ENCODE results near the gene LRRK1.

Gene LRRK1

DNA sequence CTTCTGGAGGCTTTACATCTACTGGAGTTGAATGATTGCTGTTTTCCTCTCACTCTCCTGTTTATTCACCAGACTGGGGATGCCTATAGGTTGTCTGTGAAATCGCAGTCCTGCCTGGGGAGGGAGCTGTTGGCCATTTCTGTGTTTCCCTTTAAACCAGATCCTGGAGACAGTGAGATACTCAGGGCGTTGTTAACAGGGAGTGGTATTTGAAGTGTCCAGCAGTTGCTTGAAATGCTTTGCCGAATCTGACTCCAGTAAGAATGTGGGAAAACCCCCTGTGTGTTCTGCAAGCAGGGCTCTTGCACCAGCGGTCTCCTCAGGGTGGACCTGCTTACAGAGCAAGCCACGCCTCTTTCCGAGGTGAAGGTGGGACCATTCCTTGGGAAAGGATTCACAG, 4.3 kb upstream of the LRRK1 start:
- DNase-seq (ENCODE audit: low read depth) = no peak

DNA sequence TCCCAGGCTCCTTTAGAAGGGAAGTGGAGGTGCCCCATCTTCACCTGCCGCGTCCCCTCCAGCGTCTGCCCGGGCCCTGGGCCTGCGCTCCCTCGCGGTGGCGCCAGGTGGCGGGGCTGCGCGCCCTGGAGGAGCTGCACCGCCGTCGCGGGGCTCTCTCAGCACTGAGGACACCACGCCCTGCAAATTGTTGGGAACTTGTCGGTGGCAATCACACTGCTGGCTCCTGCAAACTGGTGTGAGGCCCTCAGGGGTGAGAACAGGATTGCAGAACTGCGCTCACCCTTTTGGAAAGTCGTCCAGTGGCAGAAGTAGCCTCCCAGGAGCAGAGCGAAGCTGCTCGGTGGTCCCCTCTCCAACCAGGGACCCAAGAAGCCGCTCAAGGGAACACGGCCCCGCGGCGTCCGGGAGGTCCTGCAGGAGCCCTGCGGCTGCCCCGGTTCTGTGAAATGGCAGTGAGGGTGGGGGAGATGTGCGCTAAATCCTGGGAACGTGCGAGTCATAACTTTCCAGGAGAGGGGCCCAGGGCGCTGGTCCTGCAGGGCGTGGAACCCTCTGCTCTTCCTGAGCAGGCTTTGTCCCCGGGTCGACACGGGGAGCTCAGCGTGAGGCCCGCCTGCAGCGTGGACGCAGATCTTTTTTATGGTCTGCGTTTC, 995 bp upstream of the LRRK1 start:
- no peak for DNase-seq (ENCODE audit: low read depth)

DNA sequence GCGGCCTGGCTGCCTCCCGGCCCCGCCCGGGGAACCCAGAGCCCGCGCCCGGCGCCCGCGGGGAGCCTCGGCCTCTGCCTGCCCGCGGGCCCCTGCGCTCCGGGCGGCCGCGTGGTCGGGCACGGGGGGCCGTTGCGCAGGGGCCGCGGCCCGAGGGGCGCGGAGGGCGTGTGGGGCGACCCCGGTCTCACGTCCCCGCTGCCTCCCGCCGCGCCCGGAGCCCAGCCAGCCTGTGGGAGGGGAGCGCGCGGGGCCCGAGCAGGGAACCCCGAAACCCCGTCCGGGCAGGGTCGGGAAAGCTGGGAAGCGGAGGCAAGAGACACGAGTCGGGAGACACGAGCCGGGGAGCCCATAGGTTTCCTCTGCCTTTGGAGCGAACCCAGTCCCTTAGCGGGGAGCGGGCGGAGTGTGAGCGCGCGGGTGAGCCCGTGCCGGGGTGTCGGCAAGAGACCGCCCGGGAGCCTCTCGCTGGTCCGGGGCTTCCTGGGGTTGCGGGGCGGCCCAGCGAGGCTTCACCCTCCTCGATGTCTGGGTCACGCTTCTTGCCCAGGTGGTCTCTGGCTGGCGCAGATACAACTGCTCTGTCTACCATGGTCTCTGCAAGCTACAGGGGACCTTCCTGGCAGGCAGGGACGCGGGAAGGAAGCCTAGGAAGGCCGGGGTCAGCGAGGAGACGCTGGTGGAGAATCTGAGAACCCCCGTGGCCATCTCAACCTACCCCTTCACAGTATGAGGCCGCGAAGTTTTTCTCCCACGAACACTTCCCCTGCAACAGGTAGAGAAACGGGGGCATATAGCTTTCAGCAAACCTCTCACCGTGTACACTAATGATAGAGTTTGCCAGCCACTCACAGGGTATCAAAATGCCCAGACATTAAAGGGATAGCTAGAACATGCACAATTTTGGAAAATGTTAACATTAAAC, 586 bp downstream of the LRRK1 start:
- no peak for DNase-seq (ENCODE audit: low read depth)

DNA sequence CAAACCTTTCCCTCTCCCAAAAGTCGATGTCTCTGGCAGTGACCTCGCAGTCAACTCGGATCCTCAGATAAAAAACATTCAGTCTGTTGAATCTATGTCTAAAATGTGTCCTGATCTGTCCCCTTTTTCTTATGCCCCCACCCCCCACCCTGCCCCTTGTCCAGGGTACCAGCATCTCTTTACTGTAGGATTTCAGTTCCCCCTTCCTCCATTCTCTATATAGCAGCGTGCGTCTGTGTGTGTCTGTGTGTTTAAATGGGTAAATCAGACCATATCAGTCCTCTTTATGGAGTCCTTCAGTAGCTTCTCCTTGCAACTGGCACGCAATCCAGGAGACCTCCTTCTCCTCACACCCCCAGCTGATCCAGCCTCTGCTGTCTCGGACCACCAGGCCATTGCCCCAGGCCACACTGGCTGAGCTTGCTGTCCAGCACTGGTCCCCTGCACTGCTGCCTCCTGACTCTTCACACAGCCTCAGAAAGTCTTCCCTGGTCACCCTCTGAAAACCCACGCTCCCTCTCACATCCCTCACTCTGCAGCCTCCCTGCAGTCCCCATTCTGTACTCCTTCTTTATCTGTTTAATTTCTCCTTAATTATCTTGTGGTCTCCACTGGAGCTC, 1.5 kb downstream of the LRRK1 start:
- no peak for DNase-seq (ENCODE audit: low read depth)

DNA sequence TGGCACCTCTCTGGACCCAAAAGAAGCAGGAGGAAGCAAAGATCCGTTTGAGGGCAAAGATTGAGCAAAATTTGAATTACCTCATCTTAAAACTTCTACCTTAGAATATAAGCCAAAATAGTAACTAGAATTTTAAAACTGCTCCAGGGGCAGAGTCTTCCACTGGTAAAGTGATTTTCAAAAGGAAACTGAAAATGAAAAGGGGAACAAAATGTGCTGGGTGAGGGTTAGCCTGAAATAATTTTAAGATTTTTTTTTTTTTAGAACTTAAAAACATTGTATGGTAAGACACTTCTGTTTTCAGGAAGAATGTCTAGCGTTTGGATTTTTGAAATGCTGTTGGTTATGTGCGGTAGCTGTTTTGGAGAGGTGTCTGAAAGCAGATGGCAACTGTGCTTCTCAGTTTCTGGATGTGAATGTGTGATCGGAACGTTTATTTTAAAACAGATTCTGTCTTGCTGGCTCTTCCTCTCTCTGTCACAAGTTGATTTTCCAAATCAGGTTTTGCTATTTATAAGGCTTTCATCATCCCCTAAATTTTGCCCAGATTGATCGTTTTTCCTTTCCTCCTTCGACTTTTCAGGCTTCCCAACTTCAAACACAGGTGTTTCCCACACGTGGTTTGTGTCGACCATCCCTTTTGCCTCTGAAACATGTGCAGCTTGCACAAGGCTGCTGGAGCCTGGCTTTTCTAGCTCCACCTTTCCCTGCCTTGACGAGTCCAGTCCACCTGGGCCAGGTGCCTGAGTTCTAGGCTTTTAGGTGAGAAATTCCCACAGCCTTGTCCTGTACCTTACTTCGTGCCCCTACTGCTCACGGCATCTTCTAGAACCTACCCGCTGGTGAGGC, 3.3 kb downstream of the LRRK1 start:
- DNase-seq (ENCODE audit: low read depth) = no peak

DNA sequence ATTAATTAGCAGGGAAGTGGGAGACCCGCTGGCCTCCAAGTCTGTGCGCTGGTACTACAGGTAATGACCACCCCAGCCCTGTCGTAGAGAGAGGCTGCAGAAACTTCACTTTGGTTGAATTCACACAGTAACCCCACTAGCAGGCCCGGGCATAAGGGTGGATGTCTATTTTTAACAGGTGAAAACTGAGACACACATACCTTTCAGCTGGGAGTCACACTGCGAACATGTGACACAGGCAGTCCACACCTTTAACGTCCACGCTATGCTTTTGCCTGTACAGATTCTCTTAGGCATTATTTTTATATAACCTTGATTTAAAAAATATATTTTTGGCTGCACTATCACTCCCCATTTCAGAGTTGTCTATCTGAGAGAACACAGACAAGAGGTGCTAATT, 3.9 kb downstream of the LRRK1 start:
- no peak for DNase-seq (ENCODE audit: low read depth)

DNA sequence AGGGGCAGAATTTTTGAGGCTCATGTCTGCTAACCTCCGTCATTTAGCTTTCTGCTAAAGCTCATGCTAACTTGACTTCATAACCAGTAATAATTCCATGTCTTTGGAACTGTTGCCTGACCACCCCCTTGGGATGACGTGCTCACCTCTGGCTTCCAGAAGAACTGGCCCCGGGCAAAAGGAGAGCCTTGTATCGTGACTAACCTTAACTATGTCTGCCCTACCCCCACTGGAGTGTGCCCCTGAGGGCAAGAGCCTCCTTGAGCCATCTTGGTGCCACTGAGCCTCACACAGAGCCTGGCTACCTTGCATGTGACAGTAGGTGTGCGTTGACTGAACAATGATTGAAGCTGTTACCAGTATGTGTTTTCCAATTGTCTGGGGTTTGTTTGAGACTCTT, 4.7 kb downstream of the LRRK1 start:
- DNase-seq (ENCODE audit: low read depth) = no peak

DNA sequence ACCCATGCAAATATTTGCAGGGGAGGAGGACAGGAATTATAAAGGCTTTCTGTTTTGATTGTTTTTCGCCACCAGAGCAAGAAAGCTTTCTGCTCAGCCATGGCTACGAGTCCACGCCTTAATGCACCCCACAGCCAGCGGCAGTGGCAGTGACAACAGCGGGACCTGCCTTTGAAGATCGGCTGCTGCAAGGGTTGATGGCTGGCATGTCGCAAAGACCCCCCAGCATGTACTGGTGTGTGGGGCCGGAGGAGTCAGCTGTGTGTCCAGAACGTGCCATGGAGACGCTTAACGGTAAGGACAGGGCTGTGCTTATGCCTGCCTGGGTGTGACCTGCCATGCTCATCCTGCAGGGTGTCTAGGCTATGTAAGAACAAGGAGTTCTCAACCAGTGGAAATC, 5.3 kb downstream of the LRRK1 start:
- no peak for DNase-seq (ENCODE audit: low read depth)

DNA sequence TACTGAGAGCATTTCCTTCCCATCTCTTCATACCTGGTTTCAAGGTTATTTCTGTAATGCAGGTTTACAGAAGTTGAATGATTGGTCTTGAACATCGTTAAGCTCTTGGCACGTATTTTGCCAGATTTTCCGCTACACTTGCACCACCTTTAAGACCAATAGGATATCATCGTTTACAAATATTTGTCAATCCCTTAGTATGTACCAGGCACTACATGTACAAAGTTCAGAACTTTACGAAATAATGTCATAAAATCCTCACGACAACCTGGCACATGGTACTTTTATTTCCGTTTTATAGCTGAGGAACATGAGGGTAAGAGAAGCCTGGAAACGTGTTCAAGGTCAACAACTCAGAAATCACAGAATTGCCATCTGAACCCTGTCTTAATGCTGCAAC, 6.3 kb downstream of the LRRK1 start:
- DNase-seq (ENCODE audit: low read depth) = no peak

DNA sequence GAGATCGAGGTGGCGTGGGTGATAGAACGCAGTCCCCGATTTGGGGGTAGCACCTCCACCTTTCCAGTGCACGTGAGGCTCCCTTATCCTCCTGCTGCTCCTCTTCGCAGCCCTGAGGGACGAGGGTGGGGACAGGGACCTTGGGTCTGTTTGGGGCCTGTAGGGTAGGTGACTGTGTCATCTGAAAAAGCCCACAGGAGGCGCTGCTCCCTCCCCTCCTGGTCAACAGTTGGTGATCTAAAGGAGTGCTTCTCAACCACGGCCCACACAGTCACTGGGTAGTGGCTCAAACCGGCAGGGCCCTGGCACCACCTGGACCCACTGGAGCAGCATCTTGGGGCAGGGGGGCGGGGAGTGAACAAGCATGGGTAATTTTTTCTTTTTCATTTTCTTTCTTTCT, 7.1 kb downstream of the LRRK1 start:
- DNase-seq (ENCODE audit: low read depth) = no peak

DNA sequence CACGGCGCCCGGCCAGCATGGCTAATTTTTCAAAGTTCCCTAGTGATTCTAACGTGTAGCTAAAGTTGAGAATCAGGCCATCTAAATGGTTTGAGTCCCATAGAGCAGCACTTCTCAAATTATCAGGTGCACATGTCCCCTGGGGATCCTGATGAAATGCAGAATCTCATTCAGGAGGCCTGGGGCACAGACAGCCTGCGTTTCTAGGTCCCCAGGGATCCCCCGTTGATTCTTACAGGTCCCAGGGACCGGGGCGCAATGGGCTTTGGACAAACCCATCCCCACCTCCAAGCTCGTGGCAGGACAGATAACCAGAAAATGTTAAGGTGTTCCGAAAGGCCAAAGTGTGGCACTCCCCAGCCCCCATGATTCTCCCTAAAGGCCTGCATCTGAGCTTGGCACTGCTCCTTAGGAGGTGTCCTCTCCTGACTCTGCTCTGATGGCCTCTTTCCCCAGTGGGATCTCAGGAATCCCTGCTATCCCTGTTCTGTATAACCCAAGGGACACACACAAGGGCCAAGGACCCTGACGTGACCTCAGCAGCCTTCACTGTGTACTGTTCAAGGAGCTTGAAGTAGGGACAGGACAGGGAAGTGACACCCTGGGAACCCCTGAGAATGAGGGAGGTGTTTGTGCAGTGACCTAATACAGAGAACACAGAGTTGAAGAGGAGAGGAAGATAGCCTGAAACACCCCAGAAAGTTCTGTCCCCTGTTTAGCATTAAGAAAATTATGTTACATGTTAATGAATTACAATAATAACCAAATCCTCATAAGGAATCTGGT, 8.0 kb downstream of the LRRK1 start:
- DNase-seq (ENCODE audit: low read depth) = no peak

DNA sequence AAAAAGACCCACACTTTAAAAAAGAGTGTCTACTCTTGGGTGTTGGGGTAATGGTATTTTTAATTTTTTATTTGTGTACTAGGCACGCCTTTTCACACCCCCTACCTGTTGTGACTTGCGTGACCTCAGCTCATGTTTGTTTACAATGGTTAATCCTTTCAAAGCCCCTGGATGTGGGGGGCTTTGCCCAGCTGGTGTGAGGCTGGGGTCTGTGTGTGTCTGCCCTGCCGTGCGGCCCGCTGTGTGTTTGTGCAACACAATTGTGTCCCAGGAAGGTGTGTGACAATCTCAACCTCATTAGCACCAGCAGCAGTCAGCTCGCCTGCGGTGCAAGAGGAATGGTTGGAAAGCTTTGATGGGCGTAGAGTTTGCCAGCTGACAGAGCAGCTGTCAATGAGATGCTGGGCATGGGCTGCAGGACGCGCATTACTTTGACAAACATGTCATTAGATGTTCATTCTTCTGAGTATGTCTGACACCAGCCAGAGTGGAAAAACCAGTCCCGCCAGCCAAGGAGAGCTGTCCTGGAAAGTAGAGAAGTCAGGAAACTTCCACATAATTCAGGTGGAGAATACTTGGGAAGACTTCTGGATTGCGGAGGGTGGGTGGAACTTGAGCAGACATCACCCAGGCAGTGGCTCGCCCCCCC, 9.6 kb downstream of the LRRK1 start:
- DNase-seq (ENCODE audit: low read depth) = no peak

DNA sequence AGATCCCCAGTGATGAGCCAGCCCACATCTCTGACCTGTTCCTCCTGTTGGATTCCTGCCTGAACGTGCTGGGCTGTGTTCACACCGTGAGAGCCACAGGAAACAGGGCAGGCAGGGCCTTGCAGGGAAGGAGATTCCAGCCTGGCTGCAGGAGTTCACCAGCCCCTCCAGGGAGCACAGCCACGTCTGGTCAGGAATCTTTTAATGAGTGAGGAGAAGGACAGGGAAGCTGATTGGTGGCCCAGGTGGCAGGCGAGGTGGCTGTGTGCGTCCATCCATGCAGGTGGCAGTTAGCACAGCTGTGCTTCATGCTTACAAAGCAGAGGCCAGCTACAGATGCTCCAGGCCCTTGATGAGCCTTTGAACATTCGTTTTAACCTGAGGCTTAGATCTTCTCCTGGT, 10.5 kb downstream of the LRRK1 start:
- no peak for DNase-seq (ENCODE audit: low read depth)

DNA sequence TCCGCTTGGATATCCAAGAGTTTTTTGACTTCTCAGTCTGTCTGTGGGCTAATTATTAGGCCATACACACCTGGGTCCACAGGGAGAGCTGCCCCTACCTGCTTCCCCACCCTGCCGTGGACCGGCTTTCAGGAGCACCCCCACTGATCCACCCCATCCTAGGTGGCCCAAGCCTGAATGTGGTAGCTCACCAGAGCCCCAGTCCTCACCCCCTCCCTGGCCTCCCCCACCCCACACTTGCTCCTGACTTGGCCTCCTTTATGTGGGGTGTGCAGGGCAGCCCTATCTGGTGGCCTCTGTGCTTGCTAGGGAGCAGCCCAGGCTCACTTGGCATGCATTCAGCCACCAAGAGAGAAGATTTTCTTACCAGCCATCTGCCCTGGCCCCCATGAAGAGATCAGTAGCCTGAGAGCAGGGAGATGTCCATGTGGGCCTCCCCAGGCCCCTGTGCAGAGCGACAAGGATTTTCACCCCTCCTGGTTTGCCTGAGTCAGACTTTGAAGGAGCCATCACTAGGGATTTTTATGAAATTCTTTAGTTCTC, 11.2 kb downstream of the LRRK1 start:
- DNase-seq (ENCODE audit: low read depth) = no peak

DNA sequence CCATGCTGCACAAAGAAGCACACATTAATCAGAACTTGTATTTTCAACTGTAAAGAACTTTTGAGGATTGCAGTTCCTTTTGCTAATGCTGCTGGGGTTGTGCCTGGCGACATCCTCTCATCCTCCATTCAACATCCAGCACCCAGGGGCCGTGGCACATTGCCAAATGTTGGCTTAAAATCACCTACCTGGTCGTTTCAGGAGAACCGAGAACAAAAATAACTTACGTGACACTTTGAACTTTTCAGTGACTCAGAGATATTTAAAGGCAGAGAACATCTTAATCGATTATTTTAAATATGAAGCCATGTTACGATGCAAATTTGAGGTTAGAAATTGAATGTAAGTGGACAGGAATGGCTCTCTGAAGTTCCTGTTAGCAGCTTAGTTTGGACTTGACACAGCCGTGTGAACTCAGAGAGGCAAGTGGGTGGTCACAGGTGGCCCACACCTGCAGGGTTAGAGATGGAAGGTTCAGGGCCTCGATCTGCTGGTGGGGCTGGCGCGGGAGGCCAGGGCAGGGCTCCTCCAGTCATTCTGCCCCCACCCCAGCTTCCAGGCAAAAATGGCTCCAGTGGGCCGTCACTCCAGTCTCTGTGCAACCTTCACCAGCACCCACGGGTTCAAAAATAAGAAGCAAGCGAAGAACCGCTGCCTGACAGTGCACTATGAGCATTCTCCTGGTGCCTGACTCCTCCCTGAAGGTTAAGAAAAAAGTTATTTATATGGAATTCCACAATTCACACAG, 12.2 kb downstream of the LRRK1 start:
- no peak for DNase-seq (ENCODE audit: low read depth)

DNA sequence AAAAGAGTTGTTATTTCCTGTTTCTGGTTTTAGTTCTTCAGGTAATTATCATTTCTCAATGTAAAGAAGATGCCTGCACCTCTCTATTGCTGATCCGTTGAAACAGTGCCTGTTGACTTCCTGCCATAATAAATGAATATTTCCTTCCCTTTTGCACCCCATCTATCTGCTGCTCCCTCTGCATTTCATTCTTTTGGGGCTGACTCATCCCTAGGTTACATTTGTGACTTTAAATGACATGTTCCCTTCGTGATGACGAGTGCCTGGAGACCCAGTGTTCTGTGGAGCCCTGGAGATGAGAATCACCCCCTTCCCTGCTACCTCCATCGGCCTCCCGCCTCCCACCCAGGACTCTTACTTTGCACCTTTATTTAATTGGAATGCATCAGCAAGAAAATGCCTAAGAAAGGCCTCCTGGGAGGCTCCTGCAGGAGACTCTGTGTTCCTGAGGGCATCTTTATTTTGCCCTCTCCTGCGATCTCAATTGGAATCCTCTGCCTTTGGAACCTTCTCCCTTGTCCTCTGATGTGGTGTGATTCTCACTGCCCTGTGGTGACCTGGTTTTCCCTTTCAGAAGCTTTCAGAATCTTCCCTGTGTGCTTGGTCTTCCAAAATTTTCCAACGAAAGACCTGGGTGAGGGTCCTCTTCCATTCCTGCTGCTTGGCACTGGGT, 13.7 kb downstream of the LRRK1 start:
- DNase-seq (ENCODE audit: low read depth) = no peak

DNA sequence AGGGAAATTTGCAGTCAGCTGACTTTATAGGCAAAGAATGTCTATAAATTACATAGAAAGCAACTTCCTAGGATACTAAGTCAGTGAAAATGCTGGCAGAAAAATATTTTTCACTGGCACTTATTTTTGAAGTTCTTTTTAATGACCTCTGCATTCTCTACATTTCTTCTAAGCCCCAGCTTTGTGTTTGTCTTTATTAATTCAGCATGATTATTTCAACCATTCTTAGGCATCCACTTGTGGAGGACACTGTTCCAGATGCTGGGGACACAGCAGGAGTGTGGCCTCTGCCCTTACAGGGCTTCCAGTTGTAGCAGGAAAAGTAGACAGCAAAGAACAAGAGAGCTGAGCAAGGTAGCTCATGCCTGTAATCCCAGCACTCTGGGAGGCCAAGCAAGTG, 15.0 kb downstream of the LRRK1 start:
- DNase-seq (ENCODE audit: low read depth) = no peak

DNA sequence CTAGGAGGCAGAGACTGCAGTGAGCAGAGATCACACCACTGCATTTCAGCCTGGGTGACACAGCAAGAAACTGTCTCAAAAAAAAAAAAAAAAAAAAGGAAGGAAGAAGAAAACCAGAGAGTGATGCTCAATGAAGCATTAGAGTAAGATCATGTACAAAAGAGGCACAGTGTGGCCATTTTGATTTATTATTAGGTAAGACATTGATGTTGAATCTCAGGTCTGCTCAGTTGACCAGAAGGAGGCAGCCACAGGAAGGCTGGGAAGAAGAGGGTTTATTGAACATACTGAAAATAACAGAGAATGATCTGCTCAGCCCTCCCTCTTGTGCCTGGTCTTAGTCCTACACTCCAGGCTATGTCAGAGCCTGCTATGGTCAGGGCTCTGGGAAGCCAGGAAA, 15.6 kb downstream of the LRRK1 start:
- no peak for DNase-seq (ENCODE audit: low read depth)

DNA sequence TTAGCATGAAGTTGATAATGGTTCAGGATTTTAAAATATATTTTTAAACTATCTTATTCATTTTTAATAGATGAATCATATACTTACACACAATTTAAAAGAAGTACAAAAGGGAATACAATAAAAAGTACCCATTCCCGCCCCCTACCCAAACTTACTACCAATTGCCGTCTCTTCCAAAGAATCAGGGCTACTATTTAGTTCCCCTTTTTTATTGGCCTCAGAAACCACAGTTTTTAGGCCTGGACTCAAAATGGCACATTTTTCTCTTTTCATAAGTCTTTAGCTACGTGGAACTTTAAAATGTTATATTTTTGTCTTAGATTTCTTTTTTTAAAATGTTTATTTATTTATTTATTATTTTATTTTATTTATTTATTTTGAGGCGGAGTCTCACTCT, 18.0 kb downstream of the LRRK1 start:
- DNase-seq (ENCODE audit: low read depth) = no peak

Measured in T-helper 22 cell (primary cell).